Measurements from ENCODE around the gene NOX5. TPM values are rescaled to one million over a fixed set of nuclear protein-coding genes. Genes with fewer than 3 reads are reported as not detected.
"Not testable (repeated sequence)": the region's sequence is repeated elsewhere in the genome, so short reads cannot be mapped to it uniquely, and the experiment has no call there.

Gene NOX5
- polyA plus RNA-seq, 4 donors = 0.30 to 1.4 (median 0.78) TPM

- DNase-seq (ENCODE audit: low read depth in 4 of 4, low spot score in 2 of 4) = no peak
These were observed 31.3 kb downstream of the NOX5 start for GRCh38 chr15:69045802-69046201.

GRCh38 chr15:69046781-69047180 is 32.3 kb downstream of the NOX5 start:
- no peak for DNase-seq (ENCODE audit: low read depth in 4 of 4, low spot score in 2 of 4)

GRCh38 chr15:69049976-69050375 is 35.5 kb downstream of the NOX5 start:
- DNase-seq (ENCODE audit: low read depth in 4 of 4, low spot score in 2 of 4) = no peak

DNA sequence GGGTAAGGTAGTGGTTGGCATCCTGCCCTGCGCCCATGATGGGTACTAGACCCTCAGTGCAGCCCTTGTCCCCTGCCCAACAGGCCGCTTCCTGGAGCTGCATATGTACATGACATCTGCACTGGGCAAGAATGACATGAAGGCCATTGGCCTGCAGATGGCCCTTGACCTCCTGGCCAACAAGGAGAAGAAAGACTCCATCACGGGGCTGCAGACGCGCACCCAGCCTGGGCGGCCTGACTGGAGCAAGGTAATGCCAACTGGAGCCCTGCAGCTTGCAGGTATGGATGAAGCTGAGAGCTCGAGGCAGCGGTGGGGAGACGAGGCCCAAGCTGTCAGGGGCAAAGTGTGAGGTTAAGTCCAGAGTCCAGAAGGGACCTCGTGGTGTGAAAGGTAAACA is 40.8 kb downstream of the NOX5 start:
- no peak for DNase-seq (ENCODE audit: low read depth in 4 of 4, low spot score in 2 of 4)

GRCh38 chr15:69056365-69056764 is 41.9 kb downstream of the NOX5 start:
- DNase-seq (ENCODE audit: low read depth in 4 of 4, low spot score in 2 of 4) = no peak

- peak in 3 of 4 donors; percentile 72 to 89 (median 76) for DNase-seq (ENCODE audit: low read depth in 4 of 4, low spot score in 2 of 4)
These were observed 44.5 kb downstream of the NOX5 start for GRCh38 chr15:69058830-69059556.

DNA sequence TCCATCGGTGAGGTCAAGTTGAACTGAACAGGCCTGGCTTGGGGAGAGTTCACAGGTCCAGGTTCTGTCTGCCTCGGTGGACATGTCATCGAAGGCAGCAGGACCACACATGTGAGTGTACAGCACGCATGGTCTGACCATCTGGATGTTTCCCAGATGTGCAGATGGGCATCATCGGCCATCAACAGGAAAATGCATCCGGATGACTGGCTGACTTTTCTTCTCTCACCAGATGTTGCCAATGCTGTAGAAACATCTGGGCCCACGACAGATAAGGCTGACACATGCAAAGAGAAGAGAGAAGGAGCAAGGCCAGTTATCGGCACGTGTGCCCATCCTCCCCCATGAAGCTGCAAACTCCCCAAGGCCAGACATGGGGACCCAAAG is 45.1 kb downstream of the NOX5 start:
- DNase-seq (ENCODE audit: low read depth in 4 of 4, low spot score in 2 of 4) = no peak

- no peak for DNase-seq (ENCODE audit: low read depth in 4 of 4, low spot score in 2 of 4)
These were observed 45.6 kb downstream of the NOX5 start for GRCh38 chr15:69060041-69060481.

DNA sequence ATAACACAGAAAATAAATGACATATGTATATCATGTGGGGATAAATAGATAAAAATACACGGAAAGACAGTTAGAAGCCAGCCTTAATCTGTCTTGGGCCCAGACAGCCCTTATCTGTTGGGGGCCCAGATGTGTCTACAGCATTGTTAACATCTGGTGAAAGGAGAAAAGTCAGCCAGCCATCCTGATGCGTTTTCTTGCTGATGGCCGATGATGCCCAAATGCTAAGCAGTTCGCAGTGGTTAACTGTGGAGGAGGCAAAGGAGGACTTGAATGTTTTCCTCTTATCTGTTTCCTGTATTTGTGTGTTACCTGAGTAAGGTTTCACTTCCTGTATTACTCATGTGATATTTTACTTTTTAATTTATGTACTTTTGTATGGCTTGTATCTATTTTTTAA is 46.2 kb downstream of the NOX5 start:
- no peak for DNase-seq (ENCODE audit: low read depth in 4 of 4, low spot score in 2 of 4)

- DNase-seq (ENCODE audit: low read depth in 4 of 4, low spot score in 2 of 4) = no peak
These were observed 46.9 kb downstream of the NOX5 start for GRCh38 chr15:69061414-69061842.

GRCh38 chr15:69064649-69065048 is 50.2 kb downstream of the NOX5 start:
- no peak for DNase-seq (ENCODE audit: low read depth in 4 of 4, low spot score in 2 of 4)

DNA sequence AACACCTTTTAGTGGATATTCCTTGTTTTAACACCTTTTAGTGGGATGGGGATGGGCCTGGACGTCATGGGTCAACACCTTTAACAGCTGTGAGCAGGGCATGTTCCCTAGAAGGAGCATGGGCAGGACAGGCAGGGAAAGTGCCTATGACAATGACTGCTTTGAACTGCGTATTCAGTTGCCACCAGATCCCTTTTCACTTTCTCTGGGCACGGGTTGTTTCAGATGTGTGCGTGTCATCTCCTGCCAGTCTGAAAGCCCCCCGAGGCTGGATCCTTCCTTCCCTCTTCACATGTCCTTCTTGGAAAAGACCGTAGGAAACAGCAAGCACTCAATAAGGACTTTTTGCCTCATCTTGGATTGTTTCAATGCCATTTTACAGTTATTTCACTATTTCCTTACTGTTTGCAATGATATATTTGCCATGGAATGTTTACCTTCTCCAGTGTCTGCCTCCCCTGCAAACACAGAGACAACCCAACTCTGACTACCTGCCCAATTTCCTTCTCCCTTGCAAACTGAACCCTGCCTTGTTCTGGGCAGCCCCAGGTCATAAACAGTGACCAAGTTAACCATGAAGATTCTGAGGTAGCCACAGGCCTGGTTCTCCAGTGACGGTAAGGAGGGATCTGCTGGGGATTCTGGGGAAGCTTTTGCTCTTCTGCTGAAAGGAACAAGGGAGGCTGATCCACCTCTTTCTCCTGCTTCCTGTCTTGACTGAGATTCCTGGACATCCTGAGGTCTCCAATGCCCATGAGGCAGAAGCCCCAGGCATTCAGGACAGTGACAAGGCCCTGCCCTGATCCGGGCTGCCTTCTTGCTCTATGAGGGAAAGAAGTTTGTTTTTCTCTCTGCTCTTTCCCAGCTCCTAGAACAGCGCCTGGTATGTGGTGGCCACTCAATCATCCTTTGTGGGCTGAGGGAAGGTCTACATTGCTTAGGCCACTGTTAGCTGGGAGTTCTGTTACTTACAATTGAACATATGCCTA is 51.8 kb downstream of the NOX5 start:
- no peak for DNase-seq (ENCODE audit: low read depth in 4 of 4, low spot score in 2 of 4)

- DNase-seq (ENCODE audit: low read depth in 4 of 4, low spot score in 2 of 4) = no peak
These were observed 52.8 kb downstream of the NOX5 start for GRCh38 chr15:69067296-69067695.

DNA sequence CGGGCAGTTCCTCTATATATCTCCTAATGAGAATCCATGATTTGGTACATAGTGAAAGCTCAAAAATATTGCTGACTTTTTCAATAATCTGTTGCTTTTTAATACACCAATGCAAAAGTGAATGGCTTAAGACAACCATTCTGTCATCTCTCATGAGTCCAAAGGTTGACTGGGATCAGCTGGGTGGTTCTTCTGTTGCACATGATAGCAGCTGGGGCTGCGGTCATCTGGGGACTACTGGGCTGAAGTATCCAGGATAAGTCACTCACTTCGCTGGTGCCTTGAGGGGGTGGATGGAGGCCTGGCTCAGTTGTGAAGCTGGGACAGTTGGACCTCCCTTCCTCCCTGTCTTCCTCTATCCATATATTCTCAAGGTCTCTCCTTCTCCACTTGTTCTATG is 53.7 kb downstream of the NOX5 start:
- no peak for DNase-seq (ENCODE audit: low read depth in 4 of 4, low spot score in 2 of 4)

- not testable (repeated sequence) for DNase-seq (ENCODE audit: low read depth in 4 of 4, low spot score in 2 of 4)
These were observed 54.8 kb downstream of the NOX5 start for GRCh38 chr15:69069290-69069689.

- no peak for DNase-seq (ENCODE audit: low read depth in 4 of 4, low spot score in 2 of 4)
These were observed 55.5 kb downstream of the NOX5 start for GRCh38 chr15:69069996-69070395.

- DNase-seq (ENCODE audit: low read depth in 4 of 4, low spot score in 2 of 4) = no peak
These were observed 55.9 kb downstream of the NOX5 start for GRCh38 chr15:69070396-69070795.

DNA sequence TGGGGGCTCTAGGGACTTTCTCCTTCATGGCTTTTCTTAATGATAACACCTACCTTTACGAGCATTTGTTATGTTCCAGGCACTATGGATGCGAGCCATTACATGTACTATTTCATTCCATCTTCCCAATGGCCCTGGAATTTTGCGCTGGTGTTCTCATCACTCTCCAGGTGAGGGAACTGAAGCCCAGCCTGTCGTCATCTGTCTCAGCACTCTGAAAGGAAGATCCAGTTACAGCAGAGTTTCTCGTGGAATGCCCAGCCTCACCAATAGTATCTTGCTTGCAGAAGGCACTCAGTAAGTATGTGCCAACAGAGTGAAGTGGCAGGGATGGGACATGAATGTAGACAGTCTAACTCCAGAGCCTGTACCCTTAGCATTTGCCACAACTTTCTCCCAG is 56.8 kb downstream of the NOX5 start:
- no peak for DNase-seq (ENCODE audit: low read depth in 4 of 4, low spot score in 2 of 4)

DNA sequence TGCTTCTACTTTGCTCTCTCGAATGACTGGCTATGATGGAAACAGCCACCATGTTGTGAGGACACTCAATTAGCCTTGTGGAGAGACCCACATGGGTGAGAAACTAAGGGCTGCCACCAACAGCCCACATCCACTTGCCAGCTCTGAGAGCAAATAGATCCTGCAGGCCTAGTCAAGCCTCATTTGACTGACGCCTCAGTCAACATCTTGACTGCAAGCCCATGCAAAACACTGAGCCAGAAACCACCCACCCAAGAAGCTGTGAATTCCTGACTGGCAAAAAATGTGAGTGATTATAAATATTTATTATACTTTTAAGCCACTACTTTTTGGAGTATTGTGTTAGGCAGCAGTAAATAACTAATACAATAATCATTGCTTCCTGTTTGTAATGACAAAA is 58.4 kb downstream of the NOX5 start:
- no peak for DNase-seq (ENCODE audit: low read depth in 4 of 4, low spot score in 2 of 4)

DNA sequence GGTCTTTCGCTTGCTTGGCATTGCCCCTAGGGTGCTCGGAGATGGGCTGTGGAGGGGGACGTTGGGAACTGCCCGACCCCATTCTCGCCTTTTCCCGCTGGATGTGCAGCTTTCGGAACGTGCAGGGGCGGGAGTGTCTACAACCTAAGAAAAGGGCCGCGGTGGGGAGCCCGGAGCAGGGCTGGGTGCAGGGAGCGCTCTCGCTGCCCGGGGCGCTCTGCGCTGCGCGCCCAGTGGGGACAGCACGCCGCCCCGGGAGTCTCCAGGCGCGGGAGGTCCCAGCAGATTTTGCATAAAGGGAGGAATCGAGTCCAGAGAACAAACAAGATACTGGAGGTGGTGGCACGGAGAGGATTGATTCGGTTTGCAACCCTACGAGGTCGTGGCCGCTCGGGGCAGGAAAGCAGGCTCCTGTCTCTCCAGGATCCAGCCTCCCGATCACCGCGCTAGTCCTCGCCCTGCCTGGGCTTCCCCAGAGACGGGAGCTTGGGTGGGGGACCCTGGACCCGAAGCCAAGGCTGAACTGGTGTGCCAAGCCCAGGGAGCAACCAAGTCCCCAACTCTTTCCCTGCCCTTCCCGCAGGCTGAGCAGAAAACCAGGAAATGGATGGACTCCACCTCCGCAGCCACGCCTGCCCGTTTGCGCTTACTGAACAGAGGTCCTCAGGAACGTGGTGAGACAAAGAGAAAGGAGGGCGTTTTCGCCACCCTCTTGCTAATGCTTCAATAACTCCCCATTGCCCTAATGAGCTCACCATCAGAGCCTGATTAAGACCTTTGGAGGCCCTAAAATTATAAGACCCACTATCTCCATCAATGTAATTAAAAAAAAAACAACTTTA is 59.7 kb downstream of the NOX5 start:
- peak in 1 of 4 donors; percentile 73 for DNase-seq (ENCODE audit: low read depth in 4 of 4, low spot score in 2 of 4)

DNA sequence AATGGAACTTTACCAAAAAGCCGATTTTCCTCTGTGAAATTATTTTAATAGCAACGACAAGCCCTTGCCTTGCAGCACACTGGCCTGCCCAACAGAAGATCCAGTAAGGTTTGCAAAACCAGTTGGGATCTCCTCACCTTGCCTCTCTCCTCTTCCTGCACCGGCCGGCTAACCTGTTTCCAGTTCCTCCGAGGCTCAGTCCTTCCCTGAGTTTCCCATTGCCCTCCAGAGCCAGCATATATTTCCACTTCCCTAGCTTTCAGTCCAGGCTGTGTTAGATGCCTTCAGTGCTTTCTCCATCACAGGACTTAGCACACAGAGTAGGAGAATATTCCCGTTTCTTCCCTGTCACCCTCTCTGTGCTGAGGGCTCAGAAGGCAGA is 60.3 kb downstream of the NOX5 start:
- no peak for DNase-seq (ENCODE audit: low read depth in 4 of 4, low spot score in 2 of 4)

Data from left renal cortex interstitium (tissue), 4 donors.